Activated T-cell treated with anti-CD3 and anti-CD28 coated beads for 1 hour (primary cell): ENCODE measurements around the gene HERC4.
"Not testable (repeated sequence)": the region's sequence is repeated elsewhere in the genome, so short reads cannot be mapped to it uniquely, and the experiment has no call there.

Experiments used
- DNase-seq: peaks from one replicate; pipeline ENCODE4 v3.0.0-alpha.2; 2020; ENCODE audit warnings: low read depth

Gene HERC4

GRCh38 chr10:68087685-68088401, 12.8 kb upstream of the HERC4 start:
- no peak for DNase-seq

GRCh38 chr10:68086910-68087684, 12.0 kb upstream of the HERC4 start:
- no peak for DNase-seq

GRCh38 chr10:68086011-68086410, 10.9 kb upstream of the HERC4 start:
- DNase-seq: no peak

- DNase-seq: no peak
These were observed 9.4 kb upstream of the HERC4 start for GRCh38 chr10:68084469-68084868.

GRCh38 chr10:68083953-68084352, 8.9 kb upstream of the HERC4 start:
- DNase-seq: no peak

- DNase-seq: no peak
These were observed 7.8 kb upstream of the HERC4 start for GRCh38 chr10:68082872-68083271.

GRCh38 chr10:68081916-68082315, 6.8 kb upstream of the HERC4 start:
- DNase-seq: no peak

- no peak for DNase-seq
These were observed 5.9 kb upstream of the HERC4 start for GRCh38 chr10:68080853-68081431.

- no peak for DNase-seq
These were observed 4.4 kb upstream of the HERC4 start for GRCh38 chr10:68079434-68079833.

GRCh38 chr10:68077026-68077425, 1.9 kb upstream of the HERC4 start:
- DNase-seq: no peak

GRCh38 chr10:68076081-68076480, 998 bp upstream of the HERC4 start:
- not testable (repeated sequence) for DNase-seq

- no peak for DNase-seq
These were observed 494 bp upstream of the HERC4 start for GRCh38 chr10:68075550-68076004.

GRCh38 chr10:68074031-68074774, 880 bp downstream of the HERC4 start:
- DNase-seq: no peak

- no peak for DNase-seq
These were observed 1.5 kb downstream of the HERC4 start for GRCh38 chr10:68073631-68074030.

GRCh38 chr10:68067508-68067907, 7.6 kb downstream of the HERC4 start:
- no peak for DNase-seq

- no peak for DNase-seq
These were observed 8.1 kb downstream of the HERC4 start for GRCh38 chr10:68067029-68067428.

- no peak for DNase-seq
These were observed 21.5 kb downstream of the HERC4 start for GRCh38 chr10:68053553-68053952.

GRCh38 chr10:68052463-68052862, 22.6 kb downstream of the HERC4 start:
- no peak for DNase-seq

- DNase-seq: no peak
These were observed 25.6 kb downstream of the HERC4 start for GRCh38 chr10:68049289-68050078.

- no peak for DNase-seq
These were observed 27.3 kb downstream of the HERC4 start for GRCh38 chr10:68047554-68048327.

- no peak for DNase-seq
These were observed 28.0 kb downstream of the HERC4 start for GRCh38 chr10:68047122-68047521.
